Chondrocyte (in vitro differentiated cells): ENCODE data around the gene OSBPL2. TPM values are rescaled to one million over a fixed set of nuclear protein-coding genes. Genes with fewer than 3 reads are reported as not detected.

Experiments used
- DNase-seq: peaks from one replicate; pipeline ENCODE4 v3.0.0; 2021; ENCODE audit warnings: mixed read lengths, low spot score
- H3K27ac Mint-ChIP-seq: one replicate; pipeline ENCODE4 v1.8.0; 2021; ENCODE audit warnings: mild to moderate bottlenecking, moderate library complexity, mixed read lengths; ENCODE audit not compliant: unreplicated experiment
- H3K27me3 Mint-ChIP-seq: 2 replicates; pipeline ENCODE4 v1.8.0; 2021; ENCODE audit warnings: low read depth, mixed read lengths
- H3K36me3 Mint-ChIP-seq: 2 replicates; pipeline ENCODE4 v1.8.0; 2021; ENCODE audit warnings: low read depth, mixed read lengths
- H3K4me1 Mint-ChIP-seq: 2 replicates; pipeline ENCODE4 v1.8.0; 2021; ENCODE audit warnings: low read depth, mild to moderate bottlenecking, mixed read lengths
- H3K4me3 Mint-ChIP-seq: one replicate; pipeline ENCODE4 v1.8.0; 2021; ENCODE audit warnings: mild to moderate bottlenecking, moderate library complexity, mixed read lengths; ENCODE audit not compliant: unreplicated experiment
- H3K9me3 Mint-ChIP-seq: 2 replicates; pipeline ENCODE4 v1.8.0; 2021; ENCODE audit warnings: low read depth, mixed read lengths
- total RNA-seq: library from RNA; stranded (reverse); gene quantifications from 3 replicates; pipeline ENCODE4 v1.2.1, GENCODE V29; 2021
- TF ChIP-seq, protein P1 (sequence below): fragments of 200-600 bp; sonication (generic); IDR thresholded peaks from 2 replicates; pipeline ENCODE4 v1.5.0; 2021; ENCODE audit warnings: antibody characterized with exemption, mild to moderate bottlenecking, moderate library complexity

Gene OSBPL2
- total RNA-seq, 1 donor from 2014 or later = 48.3 TPM

DNA sequence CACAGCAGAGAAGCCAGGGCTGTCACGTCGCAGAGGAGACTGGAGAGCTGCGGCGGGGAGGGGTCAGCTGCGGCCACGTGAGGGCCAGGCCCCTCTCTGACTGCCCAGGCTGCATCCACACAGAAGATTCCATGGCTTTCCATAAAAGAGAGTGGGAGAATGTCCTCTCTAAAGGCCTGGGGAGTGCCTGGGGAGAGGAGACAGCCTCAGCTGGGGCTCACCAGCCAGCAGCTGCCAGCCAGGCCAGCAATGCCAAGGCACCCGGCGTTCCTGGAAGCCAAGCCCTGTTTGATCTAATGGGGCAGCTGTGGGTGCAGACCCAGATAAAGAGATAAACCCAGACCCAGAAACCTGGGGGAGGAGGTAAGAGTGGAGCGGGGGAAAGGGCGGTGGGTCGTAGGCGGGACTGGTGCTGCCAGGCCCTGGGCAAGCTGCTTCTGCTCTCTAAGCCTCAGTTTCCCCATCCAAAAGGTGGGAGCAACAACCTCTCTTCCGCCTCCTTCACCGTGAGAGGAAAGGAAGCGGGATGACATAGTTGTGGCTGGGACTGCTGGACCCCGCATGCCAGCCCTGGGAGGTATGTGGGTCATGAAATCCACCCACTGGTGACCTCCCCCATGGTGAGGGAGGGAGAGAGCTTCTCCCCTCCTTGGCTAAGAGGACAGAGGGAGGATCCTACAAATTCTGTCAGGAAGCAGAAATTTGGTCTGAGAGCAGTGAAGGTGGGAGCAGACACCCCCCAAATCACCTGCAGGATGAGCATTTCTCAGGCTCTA lies 3.1 kb upstream of the OSBPL2 start:
- Mint-ChIP-seq H3K36me3 (no peaks in the 10 kb centered on the region), H3K4me1 (peaks cover 17% of the 10 kb centered on the region), H3K27me3 (no peaks in the 10 kb centered on the region), H3K4me3 (no peak overlapping the region), H3K9me3 (no peaks in the 10 kb centered on the region), H3K27ac (no peak overlapping the region)
- DNase-seq = no peak
- TF ChIP-seq, protein P1, sequence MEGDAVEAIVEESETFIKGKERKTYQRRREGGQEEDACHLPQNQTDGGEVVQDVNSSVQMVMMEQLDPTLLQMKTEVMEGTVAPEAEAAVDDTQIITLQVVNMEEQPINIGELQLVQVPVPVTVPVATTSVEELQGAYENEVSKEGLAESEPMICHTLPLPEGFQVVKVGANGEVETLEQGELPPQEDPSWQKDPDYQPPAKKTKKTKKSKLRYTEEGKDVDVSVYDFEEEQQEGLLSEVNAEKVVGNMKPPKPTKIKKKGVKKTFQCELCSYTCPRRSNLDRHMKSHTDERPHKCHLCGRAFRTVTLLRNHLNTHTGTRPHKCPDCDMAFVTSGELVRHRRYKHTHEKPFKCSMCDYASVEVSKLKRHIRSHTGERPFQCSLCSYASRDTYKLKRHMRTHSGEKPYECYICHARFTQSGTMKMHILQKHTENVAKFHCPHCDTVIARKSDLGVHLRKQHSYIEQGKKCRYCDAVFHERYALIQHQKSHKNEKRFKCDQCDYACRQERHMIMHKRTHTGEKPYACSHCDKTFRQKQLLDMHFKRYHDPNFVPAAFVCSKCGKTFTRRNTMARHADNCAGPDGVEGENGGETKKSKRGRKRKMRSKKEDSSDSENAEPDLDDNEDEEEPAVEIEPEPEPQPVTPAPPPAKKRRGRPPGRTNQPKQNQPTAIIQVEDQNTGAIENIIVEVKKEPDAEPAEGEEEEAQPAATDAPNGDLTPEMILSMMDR = no peak

GRCh38 chr20:62235777-62236157 lies 2.6 kb upstream of the OSBPL2 start:
- Mint-ChIP-seq H3K36me3 (no peaks in the 10 kb centered on the region), H3K4me1 (peaks cover 22% of the 10 kb centered on the region), H3K27ac (no peak overlapping the region), H3K9me3 (no peaks in the 10 kb centered on the region), H3K4me3 (no peak overlapping the region), H3K27me3 (no peaks in the 10 kb centered on the region)
- no peak for DNase-seq
- TF ChIP-seq, protein P1 = no peak

GRCh38 chr20:62236200-62236599 lies 2.1 kb upstream of the OSBPL2 start:
- Mint-ChIP-seq H3K4me1 (peaks cover 23% of the 10 kb centered on the region), H3K9me3 (no peaks in the 10 kb centered on the region), H3K36me3 (no peaks in the 10 kb centered on the region), H3K27ac (no peak overlapping the region), H3K4me3 (no peak overlapping the region), H3K27me3 (no peaks in the 10 kb centered on the region)
- TF ChIP-seq, protein P1 = no peak
- DNase-seq = no peak

- Mint-ChIP-seq H3K27ac (no peak overlapping the region), H3K4me3 (no peak overlapping the region)
These were observed 1.4 kb upstream of the OSBPL2 start for GRCh38 chr20:62236766-62237513.

DNA sequence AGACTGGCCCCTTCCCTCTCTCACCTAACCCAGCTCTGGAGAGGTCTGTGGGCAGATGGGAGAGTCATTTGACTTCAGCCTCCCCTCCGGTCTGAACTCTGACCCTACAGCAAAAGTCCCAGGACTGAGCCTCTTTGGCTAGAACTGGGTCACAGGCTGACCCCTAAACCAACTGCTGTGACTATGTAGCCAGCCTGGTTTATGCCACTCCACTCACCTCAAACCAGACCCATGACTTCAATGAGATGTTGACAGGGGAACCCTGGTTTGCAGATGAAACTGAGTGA lies 864 bp upstream of the OSBPL2 start:
- TF ChIP-seq, protein P1 = no peak
- Mint-ChIP-seq H3K36me3 (no peaks in the 10 kb centered on the region), H3K4me3 (peak overlapping the region; percentile 82), H3K27ac (no peak overlapping the region), H3K4me1 (peaks cover 34% of the 10 kb centered on the region), H3K9me3 (no peaks in the 10 kb centered on the region), H3K27me3 (no peaks in the 10 kb centered on the region)
- no peak for DNase-seq

More at GRCh38 chr20:62236766-62237513, 1.4 kb upstream of the OSBPL2 start:
- H3K27me3 Mint-ChIP-seq = no peaks in the 10 kb centered on the region
- no peak for DNase-seq
- TF ChIP-seq, protein P1 = no peak
- H3K36me3 Mint-ChIP-seq = no peaks in the 10 kb centered on the region
- peaks cover 29% of the 10 kb centered on the region for H3K4me1 Mint-ChIP-seq
- no peaks in the 10 kb centered on the region for H3K9me3 Mint-ChIP-seq
